C4-2B (cell line): Measurements from ENCODE around the gene INTS15.

Source experiments
- ZFX ChIP-seq: fragments of 450-650 bp; IDR thresholded peaks from 2 replicates; pipeline ENCODE4 v1.6.1; 2017
- TF ChIP-seq, protein P1 (sequence below): fragments of 450-650 bp; conservative IDR thresholded peaks from 2 replicates; pipeline ENCODE4 v1.5.1; 2017; ENCODE audit warnings: mild to moderate bottlenecking

DNA sequence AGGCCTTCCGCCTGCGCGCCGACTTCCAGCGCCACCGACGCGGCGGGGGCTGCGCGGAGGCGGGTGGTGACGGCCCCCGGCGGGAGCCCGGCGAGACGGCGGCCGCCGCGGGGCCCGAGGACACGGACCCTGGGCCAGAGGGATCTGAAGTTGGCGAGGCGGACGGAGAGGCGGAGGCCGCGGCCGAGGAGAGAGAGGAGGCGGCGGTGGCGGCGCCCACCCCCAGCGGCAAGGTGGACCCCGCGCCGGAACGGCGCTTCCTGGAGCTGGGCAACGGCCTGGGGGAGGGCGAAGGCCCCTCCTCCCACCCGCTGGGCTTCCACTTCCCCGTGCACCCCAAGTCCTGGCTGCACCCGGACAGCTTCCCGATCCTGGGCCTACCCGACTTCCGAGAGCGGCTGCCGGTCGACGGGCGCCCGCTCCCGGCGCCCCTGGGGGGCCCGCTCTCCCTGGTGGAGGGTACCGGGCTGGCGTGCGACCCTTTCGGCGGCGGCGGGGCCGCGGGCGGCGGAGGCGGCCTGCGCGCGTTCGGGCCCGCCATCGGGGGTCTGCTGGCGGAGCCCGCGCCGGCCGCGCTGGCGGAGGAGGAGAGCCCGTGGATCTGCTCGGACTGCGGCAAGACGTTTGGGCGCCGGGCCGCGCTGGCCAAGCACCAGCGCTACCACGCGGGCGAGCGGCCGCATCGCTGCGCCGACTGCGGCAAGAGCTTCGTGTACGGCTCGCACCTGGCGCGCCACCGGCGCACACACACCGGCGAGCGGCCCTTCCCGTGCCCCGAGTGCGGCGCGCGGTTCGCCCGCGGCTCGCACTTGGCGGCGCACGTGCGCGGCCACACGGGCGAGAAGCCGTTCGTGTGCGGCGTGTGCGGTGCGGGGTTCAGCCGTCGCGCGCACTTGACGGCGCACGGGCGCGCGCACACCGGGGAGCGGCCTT is 63.5 kb downstream of the INTS15 start:
- TF ChIP-seq, protein P1, sequence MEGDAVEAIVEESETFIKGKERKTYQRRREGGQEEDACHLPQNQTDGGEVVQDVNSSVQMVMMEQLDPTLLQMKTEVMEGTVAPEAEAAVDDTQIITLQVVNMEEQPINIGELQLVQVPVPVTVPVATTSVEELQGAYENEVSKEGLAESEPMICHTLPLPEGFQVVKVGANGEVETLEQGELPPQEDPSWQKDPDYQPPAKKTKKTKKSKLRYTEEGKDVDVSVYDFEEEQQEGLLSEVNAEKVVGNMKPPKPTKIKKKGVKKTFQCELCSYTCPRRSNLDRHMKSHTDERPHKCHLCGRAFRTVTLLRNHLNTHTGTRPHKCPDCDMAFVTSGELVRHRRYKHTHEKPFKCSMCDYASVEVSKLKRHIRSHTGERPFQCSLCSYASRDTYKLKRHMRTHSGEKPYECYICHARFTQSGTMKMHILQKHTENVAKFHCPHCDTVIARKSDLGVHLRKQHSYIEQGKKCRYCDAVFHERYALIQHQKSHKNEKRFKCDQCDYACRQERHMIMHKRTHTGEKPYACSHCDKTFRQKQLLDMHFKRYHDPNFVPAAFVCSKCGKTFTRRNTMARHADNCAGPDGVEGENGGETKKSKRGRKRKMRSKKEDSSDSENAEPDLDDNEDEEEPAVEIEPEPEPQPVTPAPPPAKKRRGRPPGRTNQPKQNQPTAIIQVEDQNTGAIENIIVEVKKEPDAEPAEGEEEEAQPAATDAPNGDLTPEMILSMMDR, result no peak
- TF ChIP-seq ZFX, result no peak
